ENCODE data around the gene RGS9.
A peak's percentile ranks its signal among the peaks of the same experiment; 100 is the strongest.
"Not testable (repeated sequence)": the region's sequence is repeated elsewhere in the genome, so short reads cannot be mapped to it uniquely, and the experiment has no call there.

The RGS9 gene

DNA sequence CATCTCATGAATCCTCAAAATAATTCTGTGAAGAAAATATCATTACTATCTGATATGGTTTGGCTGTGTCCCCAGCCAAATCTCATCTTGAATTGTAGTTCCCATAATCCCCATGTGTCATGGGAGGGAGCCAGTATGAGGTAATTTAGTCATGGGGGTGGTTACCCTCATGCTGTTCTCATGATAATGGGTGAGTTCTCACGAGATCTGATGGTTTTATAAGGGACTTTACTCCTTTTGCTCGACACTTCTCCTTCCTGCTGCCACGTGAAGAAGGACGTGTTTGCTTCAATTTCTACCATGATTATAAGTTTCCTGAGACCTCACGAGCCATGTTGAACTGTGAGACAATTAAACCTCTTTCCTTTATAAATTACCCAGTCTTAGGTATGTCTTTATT, 20.7 kb upstream of the RGS9 start:
- not testable (repeated sequence) for DNase-seq

- DNase-seq, result no peak
Measured at GRCh38 chr17:65117384-65118035, 19.7 kb upstream of the RGS9 start.

DNA sequence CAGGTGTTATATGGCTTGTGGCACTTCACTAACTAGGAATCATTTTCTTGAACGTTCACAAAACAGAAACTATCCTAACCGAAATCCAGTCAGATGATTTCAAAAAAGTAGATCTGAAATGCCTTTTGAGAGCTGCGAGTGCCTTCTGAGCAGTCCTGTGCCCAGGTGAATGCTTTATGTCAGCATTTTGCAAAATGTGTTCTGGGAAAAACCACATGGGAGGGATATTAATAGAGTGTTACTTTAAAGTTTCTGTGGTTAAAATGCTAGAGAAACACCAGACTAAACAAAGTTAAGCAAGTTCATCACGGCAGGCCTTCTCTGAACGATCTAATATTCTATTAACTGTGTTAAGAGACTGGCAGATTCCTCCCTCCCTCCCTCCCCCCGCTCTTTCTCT, 15.8 kb upstream of the RGS9 start:
- no peak for DNase-seq

- DNase-seq, result no peak
Measured at GRCh38 chr17:65121916-65122806, 15.0 kb upstream of the RGS9 start.

DNA sequence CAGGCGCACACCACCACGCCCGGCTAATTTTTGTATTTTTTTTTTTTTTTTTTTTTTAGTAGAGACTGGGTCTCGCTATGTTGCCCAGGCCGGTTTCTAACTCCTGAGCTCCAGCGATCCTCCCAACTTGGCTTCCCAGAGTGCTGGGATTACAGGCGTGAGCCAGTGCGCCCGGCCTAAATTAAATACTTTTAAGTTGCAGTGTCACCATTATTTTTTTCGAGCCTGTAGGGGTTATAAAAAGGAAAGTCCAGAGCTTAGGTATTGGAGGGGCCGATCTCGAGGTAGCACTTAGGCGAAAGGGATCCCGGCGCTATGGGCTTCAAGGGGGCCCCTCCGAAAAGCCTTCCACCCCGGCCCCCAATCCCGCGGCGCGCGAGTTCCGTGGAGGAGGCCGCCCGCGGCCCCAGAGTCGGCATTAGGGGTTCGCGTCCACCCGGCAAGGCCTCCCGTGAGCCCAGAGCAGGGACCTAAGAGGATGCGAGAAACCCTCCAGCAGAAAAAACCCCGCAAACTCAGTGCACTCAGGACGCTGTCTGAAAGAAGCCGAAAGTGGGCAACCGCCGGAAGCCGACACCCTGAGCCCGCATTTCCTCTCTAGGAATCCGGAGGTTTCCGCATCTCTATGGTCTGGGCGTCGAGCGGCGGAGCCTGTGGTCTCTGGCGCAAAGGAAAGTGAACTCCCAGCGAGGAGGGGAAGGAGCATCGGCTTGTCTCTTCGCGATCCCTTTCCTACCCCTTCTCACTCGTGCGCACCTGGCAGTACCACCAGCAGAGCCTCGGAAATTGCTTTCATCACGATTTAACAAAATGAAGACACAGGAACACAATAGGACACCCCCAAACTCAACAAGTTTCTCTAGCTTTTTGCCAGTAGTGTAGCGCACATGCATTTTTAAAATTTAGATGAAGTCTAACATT, 14.1 kb upstream of the RGS9 start:
- peak; percentile 85 for DNase-seq

GRCh38 chr17:65123757-65124675, 13.2 kb upstream of the RGS9 start:
- DNase-seq, result no peak

DNA sequence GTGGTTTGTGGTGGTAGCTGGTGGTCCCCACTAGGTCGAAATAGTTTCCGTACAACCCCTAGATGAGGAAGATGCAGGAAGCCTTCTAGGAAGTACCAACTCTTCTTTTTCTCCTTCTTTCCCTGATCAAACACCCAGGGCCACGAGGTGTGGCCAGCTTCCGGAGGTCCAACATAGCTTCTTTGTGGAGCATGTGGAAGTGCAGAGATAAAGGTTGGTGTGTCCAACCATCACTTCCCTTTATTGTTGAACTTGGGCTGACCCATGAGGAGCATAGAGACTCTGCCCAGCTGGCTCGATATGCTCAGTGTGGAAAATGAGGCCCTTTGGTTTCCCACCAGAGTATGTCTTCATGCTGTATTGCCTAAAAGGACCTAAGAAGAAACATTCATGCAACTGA, 6.3 kb upstream of the RGS9 start:
- no peak for DNase-seq

- DNase-seq, result no peak
Measured at GRCh38 chr17:65131240-65131639, 5.9 kb upstream of the RGS9 start.

DNA sequence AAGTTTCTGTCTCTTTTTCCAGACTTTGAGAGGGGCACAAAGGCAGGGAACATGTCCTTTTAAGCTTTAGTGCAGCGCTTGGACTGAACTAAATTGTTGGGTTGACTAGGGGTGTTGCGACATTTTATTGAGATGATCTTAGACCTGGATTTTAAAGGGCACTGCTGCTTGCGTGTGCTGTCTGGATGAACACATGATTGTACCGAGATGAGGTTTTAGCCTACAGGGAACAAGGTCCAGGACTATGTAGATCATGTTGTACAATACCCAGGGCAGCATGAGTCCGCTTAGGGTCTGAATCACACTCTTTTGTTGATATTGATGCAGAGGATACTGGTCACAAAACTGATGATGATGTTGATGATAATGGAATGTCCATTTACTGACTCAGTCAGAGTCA, 5.2 kb upstream of the RGS9 start:
- DNase-seq, result no peak

- no peak for DNase-seq
Measured at GRCh38 chr17:65134035-65134434, 3.1 kb upstream of the RGS9 start.

- no peak for DNase-seq
Measured at GRCh38 chr17:65139101-65139764, 2.1 kb downstream of the RGS9 start.

DNA sequence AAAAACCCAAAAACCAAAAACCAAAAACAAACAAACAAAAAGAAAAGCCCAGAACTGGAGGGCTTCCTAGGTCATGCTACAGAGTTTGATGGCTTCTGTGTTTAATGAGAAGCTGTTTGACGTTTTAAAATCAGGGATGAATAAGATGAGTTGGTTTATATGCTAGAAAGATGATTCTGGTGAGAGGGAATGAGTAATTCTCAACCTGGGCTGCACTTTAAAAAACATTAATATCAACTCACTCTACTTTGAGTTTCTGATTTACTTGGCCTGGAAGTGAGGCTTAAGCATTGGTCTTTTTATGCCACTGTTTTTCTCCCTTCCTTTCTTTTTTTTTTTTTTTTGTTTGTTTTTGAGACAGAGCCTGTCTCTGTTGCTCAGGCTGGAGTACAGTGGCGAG, 5.1 kb downstream of the RGS9 start:
- DNase-seq, result no peak

- DNase-seq, result no peak
Measured at GRCh38 chr17:65143889-65144604, 6.9 kb downstream of the RGS9 start.

GRCh38 chr17:65145743-65146142, 8.6 kb downstream of the RGS9 start:
- no peak for DNase-seq

DNA sequence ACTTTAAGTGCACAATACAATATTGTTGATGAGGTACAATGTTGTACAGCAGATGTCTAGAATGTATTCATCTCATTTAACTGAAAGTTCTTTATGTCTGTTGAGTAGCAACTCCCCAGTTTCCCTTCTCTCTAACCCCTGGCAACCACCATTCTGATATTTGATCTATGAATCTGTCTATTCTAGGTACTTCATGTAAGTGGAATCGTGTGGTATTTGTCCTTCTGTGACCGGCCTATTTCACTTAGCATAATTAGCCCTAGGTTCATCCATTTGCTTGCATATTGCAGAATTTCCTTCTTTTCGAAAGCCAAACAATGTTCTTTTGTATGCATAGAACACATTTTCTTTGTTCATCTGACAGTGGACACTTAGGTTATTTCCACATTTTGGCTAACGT, 10.8 kb downstream of the RGS9 start:
- DNase-seq, result no peak

DNA sequence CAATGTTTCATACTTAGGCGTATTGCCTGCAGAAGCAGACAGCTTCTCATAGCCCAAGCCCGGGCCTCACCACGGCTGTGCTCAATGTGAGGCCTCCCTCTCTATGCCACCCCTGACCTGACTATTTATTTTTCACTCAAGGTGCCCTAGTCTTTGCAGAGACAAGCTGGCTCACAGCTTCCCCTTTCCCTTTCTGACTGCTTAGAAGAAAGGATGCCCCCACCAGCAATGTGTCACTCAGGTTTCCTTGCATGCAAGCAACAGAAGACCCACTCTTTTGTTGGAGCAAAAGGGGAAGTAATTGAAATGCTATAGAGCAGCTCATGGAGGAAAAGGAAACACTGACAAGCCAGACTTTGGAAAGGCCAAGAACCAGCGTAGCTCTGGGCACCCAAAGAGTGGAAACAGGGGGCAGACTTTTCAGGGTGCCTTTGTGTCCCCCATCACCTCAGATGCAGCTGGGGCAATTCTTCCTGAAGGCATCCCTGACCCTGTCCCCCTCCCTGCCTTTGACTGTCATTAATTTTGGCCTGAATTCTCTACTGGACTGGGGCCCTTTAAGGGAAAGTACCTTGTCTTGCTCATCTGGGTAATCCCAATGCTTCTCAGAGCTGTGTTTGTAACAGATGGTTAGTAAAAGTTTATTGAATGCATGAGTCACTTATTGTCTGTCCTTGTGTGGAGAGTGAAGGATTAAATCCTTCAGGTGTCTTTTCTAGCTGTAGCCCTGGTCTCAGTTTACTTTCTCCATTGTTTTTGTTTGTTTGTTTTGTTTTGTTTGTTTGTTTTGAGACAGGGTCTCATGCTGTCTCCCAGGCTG, 17.8 kb downstream of the RGS9 start:
- no peak for DNase-seq

GRCh38 chr17:65155622-65156021, 18.5 kb downstream of the RGS9 start:
- DNase-seq, result no peak

GRCh38 chr17:65156185-65156834, 19.1 kb downstream of the RGS9 start:
- DNase-seq, result no peak

GRCh38 chr17:65156835-65157565, 19.8 kb downstream of the RGS9 start:
- no peak for DNase-seq

All from CD4-positive, alpha-beta T cell treated with Interleukin-15 for 1 hour (primary cell).